HepG2 (cell line): ENCODE data around the gene ABHD17C.

ENCODE experiments used
- HMGXB4 ChIP-seq, 2 experiments: sonication (generic) in 1 of 2; formaldehyde crosslinking in 1 of 2; IDR thresholded peaks; 2 replicates each; pipeline versions ENCODE4 v1.4.0 to v1.6.1; 2018 to 2020; ENCODE audit warnings: missing genetic modification reagents in 2 of 2, borderline replicate concordance in 1 of 2, low read depth in 1 of 2, mild to moderate bottlenecking in 1 of 2, missing biosample characterization in 1 of 2
- MAX ChIP-seq: IDR thresholded peaks from 2 replicates; pipeline ENCODE4 v1.6.1; 2012; ENCODE audit warnings: inconsistent platforms

GRCh38 chr15:80787316-80787715 is 92.2 kb downstream of the ABHD17C start:
- no peak for TF ChIP-seq HMGXB4 (CRISPR knock-in tag; IDR thresholded peaks at IDR 0.05; ENCODE audit: borderline replicate concordance in 1 of 2, low read depth in 1 of 2)
- TF ChIP-seq MAX = no peak
